GM13977 (cell line): ENCODE measurements around the gene CUX1.

Experiments used
- DNase-seq: peaks from one replicate; pipeline ENCODE4 v3.0.0; 2012; ENCODE audit warnings: low spot score
- in situ Hi-C: fragments of 300-500 bp; cut with MboI; formaldehyde crosslinking; loops from one replicate; pipeline ENCODE4 v1.12.0; 2022; ENCODE audit warnings: low sequenced_read_pairs, low pct_unique_long_range_greater_than_20kb, mixed read lengths, inconsistent platforms; ENCODE audit not compliant: unreplicated experiment
- TF ChIP-seq, protein P1 (sequence below): IDR thresholded peaks from 2 replicates; pipeline ENCODE4 v1.5.1; 2012; ENCODE audit warnings: mild to moderate bottlenecking, control low read depth; ENCODE audit not compliant: insufficient read depth; ENCODE audit errors: extremely low read depth, missing control alignments

Gene CUX1

DNA sequence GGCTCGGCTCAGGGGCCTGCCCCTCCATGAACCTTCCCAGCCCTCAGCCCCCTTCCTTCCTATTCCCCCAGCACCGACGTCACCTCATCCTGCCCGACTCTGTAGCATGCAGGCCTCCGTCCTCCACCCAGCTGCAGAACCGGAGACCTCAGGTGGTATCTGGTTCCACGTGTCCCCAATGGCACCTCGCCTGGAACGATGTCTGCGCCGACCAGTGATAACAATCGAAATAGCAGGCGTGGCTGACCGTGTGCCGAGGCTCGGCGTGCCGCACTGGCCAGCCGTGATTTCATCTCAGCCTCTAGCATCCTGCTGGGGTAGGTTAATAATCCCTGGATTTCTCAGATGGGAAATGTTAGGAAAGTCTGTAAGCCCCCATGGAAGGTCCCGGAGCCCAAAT lies 171.7 kb downstream of the CUX1 start:
- no peak for DNase-seq
- in situ Hi-C loops = no loop called here
- TF ChIP-seq, protein P1, sequence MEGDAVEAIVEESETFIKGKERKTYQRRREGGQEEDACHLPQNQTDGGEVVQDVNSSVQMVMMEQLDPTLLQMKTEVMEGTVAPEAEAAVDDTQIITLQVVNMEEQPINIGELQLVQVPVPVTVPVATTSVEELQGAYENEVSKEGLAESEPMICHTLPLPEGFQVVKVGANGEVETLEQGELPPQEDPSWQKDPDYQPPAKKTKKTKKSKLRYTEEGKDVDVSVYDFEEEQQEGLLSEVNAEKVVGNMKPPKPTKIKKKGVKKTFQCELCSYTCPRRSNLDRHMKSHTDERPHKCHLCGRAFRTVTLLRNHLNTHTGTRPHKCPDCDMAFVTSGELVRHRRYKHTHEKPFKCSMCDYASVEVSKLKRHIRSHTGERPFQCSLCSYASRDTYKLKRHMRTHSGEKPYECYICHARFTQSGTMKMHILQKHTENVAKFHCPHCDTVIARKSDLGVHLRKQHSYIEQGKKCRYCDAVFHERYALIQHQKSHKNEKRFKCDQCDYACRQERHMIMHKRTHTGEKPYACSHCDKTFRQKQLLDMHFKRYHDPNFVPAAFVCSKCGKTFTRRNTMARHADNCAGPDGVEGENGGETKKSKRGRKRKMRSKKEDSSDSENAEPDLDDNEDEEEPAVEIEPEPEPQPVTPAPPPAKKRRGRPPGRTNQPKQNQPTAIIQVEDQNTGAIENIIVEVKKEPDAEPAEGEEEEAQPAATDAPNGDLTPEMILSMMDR = no peak

DNA sequence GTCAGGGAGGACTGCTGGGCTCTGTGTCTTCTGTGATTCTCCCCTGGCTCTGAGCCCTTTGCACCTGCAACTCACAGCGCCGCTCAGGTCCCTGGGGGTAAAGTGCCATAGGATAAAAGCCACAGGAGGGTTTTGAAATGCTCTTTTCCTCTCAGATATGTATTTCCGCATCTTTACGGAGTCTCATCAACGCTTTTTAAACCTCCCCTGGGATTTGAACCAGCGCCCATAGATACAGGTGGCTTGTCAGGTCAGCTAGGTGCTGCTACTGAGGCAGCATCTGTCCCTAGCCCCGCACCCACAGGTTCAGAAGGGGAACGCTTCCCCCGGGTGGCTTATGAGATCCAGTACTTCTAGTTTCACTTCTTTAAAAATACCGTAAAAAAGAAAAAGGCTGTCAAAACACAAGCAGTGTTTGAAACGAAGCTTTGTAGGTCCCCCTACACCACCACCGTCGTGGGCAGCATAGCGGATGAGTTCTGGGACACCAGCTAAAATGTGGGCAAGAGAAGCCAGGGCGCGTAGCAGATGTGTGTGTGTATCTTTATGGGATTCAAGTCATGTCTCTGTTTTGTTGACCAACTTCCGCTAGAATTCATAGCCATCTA lies 173.5 kb downstream of the CUX1 start:
- TF ChIP-seq, protein P1 = no peak
- in situ Hi-C loops = loop anchor here (10.0 kb wide), 1 partner anchor 244 kb away; no protein-coding TSS in a partner anchor
- DNase-seq = peak; percentile 76

DNA sequence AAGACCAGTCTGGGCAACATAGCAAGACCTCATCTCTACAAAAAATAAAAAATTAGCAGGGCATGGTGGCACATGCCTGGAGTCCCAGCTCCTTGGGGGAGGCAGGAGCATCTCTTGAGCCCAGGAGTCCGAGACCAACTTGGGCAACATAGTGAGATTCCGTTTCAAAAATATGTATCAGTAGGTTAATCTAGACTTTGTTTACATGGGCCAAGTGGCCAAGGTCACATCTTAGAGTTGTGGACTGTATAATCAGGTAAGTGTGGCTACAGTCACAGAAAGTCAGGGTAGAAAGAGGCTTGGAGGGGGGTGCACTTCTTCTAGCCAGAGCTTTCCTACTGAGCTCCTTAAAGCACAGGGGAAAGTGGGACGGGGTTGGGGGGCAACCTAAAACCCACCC lies 174.4 kb downstream of the CUX1 start:
- TF ChIP-seq, protein P1 = no peak
- DNase-seq = no peak
- in situ Hi-C loops = loop anchor here (10.0 kb wide), 1 partner anchor 243 kb away; no protein-coding TSS in a partner anchor

- no peak for DNase-seq
- in situ Hi-C loops = loop anchor here (10.0 kb wide), 1 partner anchor 241 kb away; no protein-coding TSS in a partner anchor
- TF ChIP-seq, protein P1 = no peak
Observed at GRCh38 chr7:101993311-101993710, 175.9 kb downstream of the CUX1 start.

DNA sequence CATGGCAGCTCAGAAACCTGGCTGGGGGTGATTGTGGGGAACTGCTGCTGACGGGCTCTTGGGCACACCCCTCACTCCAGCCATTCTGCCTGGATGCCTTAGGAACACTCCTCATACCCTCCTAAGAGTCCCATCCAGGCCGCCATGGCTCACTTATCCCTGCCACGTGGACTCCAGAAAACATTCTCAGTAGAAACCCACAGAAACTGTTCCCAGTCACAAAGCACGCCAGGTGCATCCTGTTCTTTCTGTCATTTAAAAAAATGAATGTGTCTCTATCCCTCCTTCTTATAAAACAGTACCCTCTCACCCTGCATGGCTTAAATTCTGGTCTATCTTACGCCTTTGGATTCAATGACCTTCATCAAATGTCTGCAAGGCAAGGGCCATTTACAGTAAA lies 177.7 kb downstream of the CUX1 start:
- TF ChIP-seq, protein P1 = no peak
- in situ Hi-C loops = loop anchor here (10.0 kb wide), 1 partner anchor 240 kb away; no protein-coding TSS in a partner anchor
- DNase-seq = no peak

- in situ Hi-C loops = loop anchor here (10.0 kb wide), 1 partner anchor 239 kb away; no protein-coding TSS in a partner anchor
- TF ChIP-seq, protein P1 = peak; percentile 8
- no peak for DNase-seq
Observed at GRCh38 chr7:101996131-101996691, 178.8 kb downstream of the CUX1 start.
